ENCODE results near the gene TMEM165.

The TMEM165 gene

GRCh38 chr4:55367084-55367722 is 28.6 kb upstream of the TMEM165 start:
- TF ChIP-seq CTCF (IDR thresholded peaks at IDR 0.05; ENCODE audit: low read depth, low read length, missing control alignments): no peak
- no peak overlapping the region for H3K4me3 ChIP-seq (ENCODE audit: low read depth, low read length)
- DNase-seq (ENCODE audit: low read depth): peak; percentile 43
- in situ Hi-C loops (cut with HindIII; ENCODE audit: low sequenced_read_pairs): no loop called here

- no peak for DNase-seq (ENCODE audit: low read depth)
- no peak for TF ChIP-seq CTCF (IDR thresholded peaks at IDR 0.05; ENCODE audit: low read depth, low read length, missing control alignments)
- in situ Hi-C loops (cut with HindIII; ENCODE audit: low sequenced_read_pairs): no loop called here
- H3K4me3 ChIP-seq (ENCODE audit: low read depth, low read length): no peak overlapping the region
These were observed 25.8 kb upstream of the TMEM165 start for GRCh38 chr4:55369968-55370367.

- in situ Hi-C loops (cut with HindIII; ENCODE audit: low sequenced_read_pairs): no loop called here
- DNase-seq (ENCODE audit: low read depth): no peak
- no peak overlapping the region for H3K4me3 ChIP-seq (ENCODE audit: low read depth, low read length)
- no peak for TF ChIP-seq CTCF (IDR thresholded peaks at IDR 0.05; ENCODE audit: low read depth, low read length, missing control alignments)
These were observed 23.5 kb upstream of the TMEM165 start for GRCh38 chr4:55372259-55372658.

- no peak for DNase-seq (ENCODE audit: low read depth)
- TF ChIP-seq CTCF (IDR thresholded peaks at IDR 0.05; ENCODE audit: low read depth, low read length, missing control alignments): no peak
- no peak overlapping the region for H3K4me3 ChIP-seq (ENCODE audit: low read depth, low read length)
- in situ Hi-C loops (cut with HindIII; ENCODE audit: low sequenced_read_pairs): no loop called here
These were observed 22.3 kb upstream of the TMEM165 start for GRCh38 chr4:55373461-55373860.

- DNase-seq (ENCODE audit: low read depth): no peak
- H3K4me3 ChIP-seq (ENCODE audit: low read depth, low read length): no peak overlapping the region
- in situ Hi-C loops (cut with HindIII; ENCODE audit: low sequenced_read_pairs): no loop called here
- TF ChIP-seq CTCF (IDR thresholded peaks at IDR 0.05; ENCODE audit: low read depth, low read length, missing control alignments): no peak
These were observed 19.1 kb upstream of the TMEM165 start for GRCh38 chr4:55376698-55377097.

- H3K4me3 ChIP-seq (ENCODE audit: low read depth, low read length): no peak overlapping the region
- no peak for DNase-seq (ENCODE audit: low read depth)
- in situ Hi-C loops (cut with HindIII; ENCODE audit: low sequenced_read_pairs): no loop called here
- no peak for TF ChIP-seq CTCF (IDR thresholded peaks at IDR 0.05; ENCODE audit: low read depth, low read length, missing control alignments)
These were observed 16.9 kb upstream of the TMEM165 start for GRCh38 chr4:55378617-55379467.

All from astrocyte of the cerebellum (primary cell).